Superior temporal gyrus (tissue), 1 donor: ENCODE data around the gene OMA1.
"Not testable (repeated sequence)": the region's sequence is repeated elsewhere in the genome, so short reads cannot be mapped to it uniquely, and the experiment has no call there.

Experiments used
- DNase-seq: peaks from one replicate; pipeline ENCODE4 v3.0.0-alpha.2; 2016; ENCODE audit errors: extremely low spot score

Gene OMA1

GRCh38 chr1:58546520-58547308 lies at the start of gene OMA1:
TSS of gene OMA1 (minus strand) at chr1:58546726. CDS start at chr1:58539294, 7,432 bp downstream.
- peak; percentile 95 for DNase-seq

GRCh38 chr1:58594546-58594945 lies 48.0 kb upstream of the OMA1 start:
- DNase-seq, result no peak

- no peak for DNase-seq
These were observed 46.1 kb upstream of the OMA1 start for GRCh38 chr1:58592522-58593134.

GRCh38 chr1:58591806-58592205 lies 45.3 kb upstream of the OMA1 start:
- no peak for DNase-seq

GRCh38 chr1:58590019-58590418 lies 43.5 kb upstream of the OMA1 start:
- no peak for DNase-seq

GRCh38 chr1:58588396-58588795 lies 41.9 kb upstream of the OMA1 start:
- no peak for DNase-seq

- DNase-seq, result no peak
These were observed 41.1 kb upstream of the OMA1 start for GRCh38 chr1:58587667-58588066.

- DNase-seq, result no peak
These were observed 39.7 kb upstream of the OMA1 start for GRCh38 chr1:58586271-58586670.

GRCh38 chr1:58585581-58586151 lies 39.1 kb upstream of the OMA1 start:
- DNase-seq, result no peak

GRCh38 chr1:58585166-58585565 lies 38.6 kb upstream of the OMA1 start:
- no peak for DNase-seq

- DNase-seq, result no peak
These were observed 37.8 kb upstream of the OMA1 start for GRCh38 chr1:58584082-58584895.

- no peak for DNase-seq
These were observed 37.0 kb upstream of the OMA1 start for GRCh38 chr1:58583496-58583895.

GRCh38 chr1:58582143-58582542 lies 35.6 kb upstream of the OMA1 start:
- DNase-seq, result not testable (repeated sequence)

- no peak for DNase-seq
These were observed 35.1 kb upstream of the OMA1 start for GRCh38 chr1:58581641-58582040.

- peak; percentile 82 for DNase-seq
These were observed 33.7 kb upstream of the OMA1 start for GRCh38 chr1:58580186-58580585.

- DNase-seq, result no peak
These were observed 31.1 kb upstream of the OMA1 start for GRCh38 chr1:58577654-58578030.

- DNase-seq, result no peak
These were observed 30.5 kb upstream of the OMA1 start, which contains the start of gene TACSTD2 for GRCh38 chr1:58576727-58577653. TSS of gene TACSTD2 (minus strand) at chr1:58577252. CDS start at chr1:58577156, 96 bp downstream.

GRCh38 chr1:58576325-58576726 lies 29.8 kb upstream of the OMA1 start:
- no peak for DNase-seq

- DNase-seq, result no peak
These were observed 29.2 kb upstream of the OMA1 start for GRCh38 chr1:58575551-58576324.

- DNase-seq, result no peak
These were observed 28.3 kb upstream of the OMA1 start for GRCh38 chr1:58574816-58575215.
